Measurements from ENCODE around the gene GDF11.

The GDF11 gene

GRCh38 chr12:55707219-55707671, 35.7 kb upstream of the GDF11 start:
- no peak for DNase-seq (ENCODE audit: low read depth in 2 of 2)

GRCh38 chr12:55707841-55708694, 34.9 kb upstream of the GDF11 start, which contains the start of gene ITGA7:
TSS of gene ITGA7 (minus strand) at chr12:55707904. CDS start at chr12:55707682, 222 bp downstream.
- no peak for DNase-seq (ENCODE audit: low read depth in 2 of 2)

- DNase-seq (ENCODE audit: low read depth in 2 of 2), result no peak
These were observed 34.2 kb upstream of the GDF11 start for GRCh38 chr12:55708695-55709233.

- DNase-seq (ENCODE audit: low read depth in 2 of 2), result no peak
These were observed 31.0 kb upstream of the GDF11 start for GRCh38 chr12:55711786-55712553.

GRCh38 chr12:55712700-55713415, 30.1 kb upstream of the GDF11 start:
- DNase-seq (ENCODE audit: low read depth in 2 of 2), result no peak

- DNase-seq (ENCODE audit: low read depth in 2 of 2), result no peak
These were observed 29.2 kb upstream of the GDF11 start for GRCh38 chr12:55713721-55714120.

- no peak for DNase-seq (ENCODE audit: low read depth in 2 of 2)
These were observed 27.7 kb upstream of the GDF11 start for GRCh38 chr12:55715169-55715764.

- DNase-seq (ENCODE audit: low read depth in 2 of 2), result peak; percentile 81 to 82
These were observed 26.9 kb upstream of the GDF11 start, which contains the start of gene BLOC1S1 for GRCh38 chr12:55715833-55716581. TSS of gene BLOC1S1 (plus strand) at chr12:55716046. CDS start at chr12:55716052, 6 bp downstream.

GRCh38 chr12:55716582-55716957, 26.4 kb upstream of the GDF11 start:
- no peak for DNase-seq (ENCODE audit: low read depth in 2 of 2)

GRCh38 chr12:55717011-55718007, 25.6 kb upstream of the GDF11 start:
- DNase-seq (ENCODE audit: low read depth in 2 of 2), result no peak

- no peak for DNase-seq (ENCODE audit: low read depth in 2 of 2)
These were observed 24.9 kb upstream of the GDF11 start for GRCh38 chr12:55718015-55718414.

- no peak for DNase-seq (ENCODE audit: low read depth in 2 of 2)
These were observed 24.2 kb upstream of the GDF11 start for GRCh38 chr12:55718624-55719275.

- no peak for DNase-seq (ENCODE audit: low read depth in 2 of 2)
These were observed 23.6 kb upstream of the GDF11 start for GRCh38 chr12:55719371-55719770.

- no peak for DNase-seq (ENCODE audit: low read depth in 2 of 2)
These were observed 22.8 kb upstream of the GDF11 start, which contains the start of gene RDH5 for GRCh38 chr12:55720071-55720564. TSS of gene RDH5 (plus strand) at chr12:55720393. CDS start at chr12:55721185, 792 bp downstream.

- no peak for DNase-seq (ENCODE audit: low read depth in 2 of 2)
These were observed 22.0 kb upstream of the GDF11 start for GRCh38 chr12:55720894-55721444.

GRCh38 chr12:55721601-55722213, 21.2 kb upstream of the GDF11 start:
- DNase-seq (ENCODE audit: low read depth in 2 of 2), result no peak

GRCh38 chr12:55722948-55723347, 20.0 kb upstream of the GDF11 start:
- DNase-seq (ENCODE audit: low read depth in 2 of 2), result no peak

All from activated CD8-positive, alpha-beta memory T cell treated with anti-CD3 and anti-CD28 coated beads for 4 hours (primary cell).